ENCODE data around the gene ANKRD60.

Gene ANKRD60

GRCh38 chr20:58228484-58229197, at the start of gene ANKRD60:
TSS of gene ANKRD60 (minus strand) at chr20:58228653. CDS start at chr20:58228653, 0 bp downstream.
- no peak for DNase-seq (ENCODE audit: low read depth)

- DNase-seq (ENCODE audit: low read depth): no peak
These were observed 49.4 kb upstream of the ANKRD60 start for GRCh38 chr20:58277578-58278472.

GRCh38 chr20:58277107-58277506, 48.7 kb upstream of the ANKRD60 start:
- DNase-seq (ENCODE audit: low read depth): no peak

- DNase-seq (ENCODE audit: low read depth): no peak
These were observed 45.9 kb upstream of the ANKRD60 start for GRCh38 chr20:58274384-58274783.

- peak; percentile 13 for DNase-seq (ENCODE audit: low read depth)
These were observed 43.3 kb upstream of the ANKRD60 start for GRCh38 chr20:58271606-58272351.

- no peak for DNase-seq (ENCODE audit: low read depth)
These were observed 40.6 kb upstream of the ANKRD60 start for GRCh38 chr20:58268936-58269619.

GRCh38 chr20:58268421-58268821, 40.0 kb upstream of the ANKRD60 start:
- no peak for DNase-seq (ENCODE audit: low read depth)

- no peak for DNase-seq (ENCODE audit: low read depth)
These were observed 39.1 kb upstream of the ANKRD60 start for GRCh38 chr20:58267389-58268215.

- no peak for DNase-seq (ENCODE audit: low read depth)
These were observed 35.8 kb upstream of the ANKRD60 start for GRCh38 chr20:58264271-58264670.

GRCh38 chr20:58261660-58262059, 33.2 kb upstream of the ANKRD60 start:
- DNase-seq (ENCODE audit: low read depth): no peak

GRCh38 chr20:58260006-58260405, 31.6 kb upstream of the ANKRD60 start:
- DNase-seq (ENCODE audit: low read depth): no peak

GRCh38 chr20:58256842-58257241, 28.4 kb upstream of the ANKRD60 start:
- DNase-seq (ENCODE audit: low read depth): no peak

- DNase-seq (ENCODE audit: low read depth): no peak
These were observed 27.9 kb upstream of the ANKRD60 start for GRCh38 chr20:58256307-58256706.

GRCh38 chr20:58254890-58255289, 26.4 kb upstream of the ANKRD60 start:
- no peak for DNase-seq (ENCODE audit: low read depth)

GRCh38 chr20:58251979-58252591, 23.6 kb upstream of the ANKRD60 start:
- DNase-seq (ENCODE audit: low read depth): no peak

GRCh38 chr20:58251348-58251978, 23.0 kb upstream of the ANKRD60 start:
- no peak for DNase-seq (ENCODE audit: low read depth)

GRCh38 chr20:58246346-58246745, 17.9 kb upstream of the ANKRD60 start:
- DNase-seq (ENCODE audit: low read depth): no peak

GRCh38 chr20:58245931-58246330, 17.5 kb upstream of the ANKRD60 start:
- no peak for DNase-seq (ENCODE audit: low read depth)

GRCh38 chr20:58245181-58245891, 16.9 kb upstream of the ANKRD60 start:
- DNase-seq (ENCODE audit: low read depth): no peak

Data from activated T-cell treated with anti-CD3 and anti-CD28 coated beads for 24 hours (primary cell).